Measurements from ENCODE around the gene ELMO1. TPM values are rescaled to one million over a fixed set of nuclear protein-coding genes. Genes with fewer than 3 reads are reported as not detected.

The ELMO1 gene
- total RNA-seq, 1 experiment from 2014 or later = not detected

GRCh38 chr7:37129035-37129425 is 319.6 kb downstream of the ELMO1 start:
- ChIA-PET POLR2A (ENCODE audit: low non-redundant PET) (no interaction called here), CTCF (no interaction called here)
- no TSS peak for BruUV-seq (replicated peaks)
- Histone ChIP-seq H3K4me3 (ENCODE audit: low read depth, low read length, poor library complexity, severe bottlenecking) (no peak overlapping the region), H3K4me1 (ENCODE audit: insufficient read depth, low read length, poor library complexity, severe bottlenecking) (no peaks in the 10 kb centered on the region), H3K9me3 (ENCODE audit: low read depth, low read length, poor library complexity, severe bottlenecking) (no peaks in the 10 kb centered on the region), H3K27me3 (replicated peaks; ENCODE audit: insufficient read depth, low read depth, low read length, poor library complexity) (no peaks in the 10 kb centered on the region), H3K27ac (ENCODE audit: low read depth, low read length, poor library complexity, severe bottlenecking) (no peak overlapping the region), H3K36me3 (ENCODE audit: insufficient read depth, low read length, poor library complexity, severe bottlenecking) (no peaks in the 10 kb centered on the region)
- intact Hi-C loops (cut with micrococcal nuclease; ENCODE audit: unreplicated experiment) = no loop called here
- no peak for DNase-seq (ENCODE audit: low spot score)
- TF ChIP-seq EZH2 (IDR thresholded peaks at IDR 0.05; ENCODE audit: borderline replicate concordance, low read depth, low read length, poor library complexity, severe bottlenecking) (no peak), CTCF (conservative IDR thresholded peaks at IDR 0.05; ENCODE audit: low read depth, low read length) (no peak)

- DNase-seq (ENCODE audit: low spot score) = no peak
- no peak overlapping the region for H3K27ac ChIP-seq (ENCODE audit: low read depth, low read length, poor library complexity, severe bottlenecking)
- H3K27me3 ChIP-seq (replicated peaks; ENCODE audit: insufficient read depth, low read depth, low read length, poor library complexity) = no peaks in the 10 kb centered on the region
- ChIA-PET POLR2A (ENCODE audit: low non-redundant PET) (no interaction called here), CTCF (no interaction called here)
- intact Hi-C loops (cut with micrococcal nuclease; ENCODE audit: unreplicated experiment) = no loop called here
- no TSS peak for BruUV-seq (replicated peaks)
- no peaks in the 10 kb centered on the region for H3K4me1 ChIP-seq (ENCODE audit: insufficient read depth, low read length, poor library complexity, severe bottlenecking)
- H3K9me3 ChIP-seq (ENCODE audit: low read depth, low read length, poor library complexity, severe bottlenecking) = no peaks in the 10 kb centered on the region
- no peak overlapping the region for H3K4me3 ChIP-seq (ENCODE audit: low read depth, low read length, poor library complexity, severe bottlenecking)
- H3K36me3 ChIP-seq (ENCODE audit: insufficient read depth, low read length, poor library complexity, severe bottlenecking) = no peaks in the 10 kb centered on the region
- TF ChIP-seq CTCF (conservative IDR thresholded peaks at IDR 0.05; ENCODE audit: low read depth, low read length) = no peak
- TF ChIP-seq EZH2 (IDR thresholded peaks at IDR 0.05; ENCODE audit: borderline replicate concordance, low read depth, low read length, poor library complexity, severe bottlenecking) = no peak
These were observed 320.2 kb downstream of the ELMO1 start for GRCh38 chr7:37128327-37129034.

- intact Hi-C loops (cut with micrococcal nuclease; ENCODE audit: unreplicated experiment) = no loop called here
- Histone ChIP-seq H3K27me3 (replicated peaks; ENCODE audit: insufficient read depth, low read depth, low read length, poor library complexity) (no peaks in the 10 kb centered on the region), H3K36me3 (ENCODE audit: insufficient read depth, low read length, poor library complexity, severe bottlenecking) (no peaks in the 10 kb centered on the region), H3K4me3 (ENCODE audit: low read depth, low read length, poor library complexity, severe bottlenecking) (no peak overlapping the region), H3K9me3 (ENCODE audit: low read depth, low read length, poor library complexity, severe bottlenecking) (no peaks in the 10 kb centered on the region), H3K4me1 (ENCODE audit: insufficient read depth, low read length, poor library complexity, severe bottlenecking) (no peaks in the 10 kb centered on the region), H3K27ac (ENCODE audit: low read depth, low read length, poor library complexity, severe bottlenecking) (no peak overlapping the region)
- ChIA-PET CTCF (no interaction called here), POLR2A (ENCODE audit: low non-redundant PET) (no interaction called here)
- no peak for TF ChIP-seq EZH2 (IDR thresholded peaks at IDR 0.05; ENCODE audit: borderline replicate concordance, low read depth, low read length, poor library complexity, severe bottlenecking)
- TF ChIP-seq CTCF (conservative IDR thresholded peaks at IDR 0.05; ENCODE audit: low read depth, low read length) = no peak
- DNase-seq (ENCODE audit: low spot score) = no peak
- BruUV-seq (replicated peaks) = no TSS peak
These were observed 329.3 kb downstream of the ELMO1 start for GRCh38 chr7:37119296-37119860.

Measured in A673 (cell line).